ENCODE results near the gene UQCC5. TPM values are rescaled to one million over a fixed set of nuclear protein-coding genes. Genes with fewer than 3 reads are reported as not detected.

UQCC5 gene
- total and polyA plus RNA-seq, 2 donors = 5.7 to 38.4 TPM

GRCh38 chr3:52495777-52496602 lies 40.4 kb upstream of the UQCC5 start:
- peak overlapping the region; percentile 12 for H3K4me3 ChIP-seq (ENCODE audit: low read depth, low read length)
- 61% methylated on average over 16 of the region's 16 CpGs for WGBS
- H3K27ac ChIP-seq (ENCODE audit: low read depth) = peak overlapping the region; percentile 47
- no peak for DNase-seq (ENCODE audit: extremely low spot score)
- no peaks in the 10 kb centered on the region for H3K4me1 ChIP-seq (ENCODE audit: insufficient read depth)
- H3K36me3 ChIP-seq (ENCODE audit: insufficient read depth) = peaks cover 7% of the 10 kb centered on the region

GRCh38 chr3:52498137-52499054 lies 38.0 kb upstream of the UQCC5 start:
- Histone ChIP-seq H3K27ac (ENCODE audit: low read depth) (no peak overlapping the region), H3K4me1 (ENCODE audit: insufficient read depth) (no peaks in the 10 kb centered on the region), H3K4me3 (ENCODE audit: low read depth, low read length) (no peak overlapping the region), H3K36me3 (ENCODE audit: insufficient read depth) (no peaks in the 10 kb centered on the region)
- WGBS = 62% methylated on average over 24 of the region's 24 CpGs
- no peak for DNase-seq (ENCODE audit: extremely low spot score)

- no peaks in the 10 kb centered on the region for H3K36me3 ChIP-seq (ENCODE audit: insufficient read depth)
- no peak for DNase-seq (ENCODE audit: extremely low spot score)
- H3K4me3 ChIP-seq (ENCODE audit: low read depth, low read length) = no peak overlapping the region
- no peaks in the 10 kb centered on the region for H3K4me1 ChIP-seq (ENCODE audit: insufficient read depth)
- H3K27ac ChIP-seq (ENCODE audit: low read depth) = no peak overlapping the region
- 85% methylated on average over 11 of the region's 11 CpGs for WGBS
These were observed 35.4 kb upstream of the UQCC5 start for GRCh38 chr3:52501046-52501445.

- 94% methylated on average over 11 of the region's 11 CpGs for WGBS
- H3K4me3 ChIP-seq (ENCODE audit: low read depth, low read length) = no peak overlapping the region
- H3K4me1 ChIP-seq (ENCODE audit: insufficient read depth) = no peaks in the 10 kb centered on the region
- H3K27ac ChIP-seq (ENCODE audit: low read depth) = no peak overlapping the region
- DNase-seq (ENCODE audit: extremely low spot score) = no peak
- H3K36me3 ChIP-seq (ENCODE audit: insufficient read depth) = no peaks in the 10 kb centered on the region
These were observed 34.4 kb upstream of the UQCC5 start for GRCh38 chr3:52502001-52502400.

- Histone ChIP-seq H3K4me3 (ENCODE audit: low read depth, low read length) (no peak overlapping the region), H3K36me3 (ENCODE audit: insufficient read depth) (no peaks in the 10 kb centered on the region), H3K4me1 (ENCODE audit: insufficient read depth) (no peaks in the 10 kb centered on the region), H3K27ac (ENCODE audit: low read depth) (no peak overlapping the region)
- no peak for DNase-seq (ENCODE audit: extremely low spot score)
- WGBS = 94% methylated on average over 11 of the region's 11 CpGs
These were observed 33.5 kb upstream of the UQCC5 start for GRCh38 chr3:52502808-52503350.

- no peak for DNase-seq (ENCODE audit: extremely low spot score)
- Histone ChIP-seq H3K36me3 (ENCODE audit: insufficient read depth) (no peaks in the 10 kb centered on the region), H3K4me3 (ENCODE audit: low read depth, low read length) (no peak overlapping the region), H3K27ac (ENCODE audit: low read depth) (no peak overlapping the region), H3K4me1 (ENCODE audit: insufficient read depth) (no peaks in the 10 kb centered on the region)
- WGBS = 71% methylated on average over 23 of the region's 23 CpGs
These were observed 32.5 kb upstream of the UQCC5 start for GRCh38 chr3:52503788-52504424.

- no peaks in the 10 kb centered on the region for H3K36me3 ChIP-seq (ENCODE audit: insufficient read depth)
- no peak overlapping the region for H3K27ac ChIP-seq (ENCODE audit: low read depth)
- DNase-seq (ENCODE audit: extremely low spot score) = no peak
- 83% methylated on average over 10 of the region's 10 CpGs for WGBS
- H3K4me3 ChIP-seq (ENCODE audit: low read depth, low read length) = no peak overlapping the region
- H3K4me1 ChIP-seq (ENCODE audit: insufficient read depth) = no peaks in the 10 kb centered on the region
These were observed 31.4 kb upstream of the UQCC5 start for GRCh38 chr3:52504977-52505376.

GRCh38 chr3:52506266-52506966 lies 30.0 kb upstream of the UQCC5 start:
- no peak overlapping the region for H3K27ac ChIP-seq (ENCODE audit: low read depth)
- WGBS = 81% methylated on average over 27 of the region's 27 CpGs
- H3K4me3 ChIP-seq (ENCODE audit: low read depth, low read length) = no peak overlapping the region
- DNase-seq (ENCODE audit: extremely low spot score) = no peak
- no peaks in the 10 kb centered on the region for H3K36me3 ChIP-seq (ENCODE audit: insufficient read depth)
- no peaks in the 10 kb centered on the region for H3K4me1 ChIP-seq (ENCODE audit: insufficient read depth)

GRCh38 chr3:52507359-52507758 lies 29.0 kb upstream of the UQCC5 start:
- WGBS = 54% methylated on average over 5 of the region's 5 CpGs
- DNase-seq (ENCODE audit: extremely low spot score) = no peak
- Histone ChIP-seq H3K4me1 (ENCODE audit: insufficient read depth) (no peaks in the 10 kb centered on the region), H3K27ac (ENCODE audit: low read depth) (no peak overlapping the region), H3K36me3 (ENCODE audit: insufficient read depth) (no peaks in the 10 kb centered on the region), H3K4me3 (ENCODE audit: low read depth, low read length) (no peak overlapping the region)

GRCh38 chr3:52509753-52510328 lies 26.6 kb upstream of the UQCC5 start:
- no peak overlapping the region for H3K27ac ChIP-seq (ENCODE audit: low read depth)
- WGBS = 69% methylated on average over 12 of the region's 12 CpGs
- H3K4me1 ChIP-seq (ENCODE audit: insufficient read depth) = no peaks in the 10 kb centered on the region
- no peak overlapping the region for H3K4me3 ChIP-seq (ENCODE audit: low read depth, low read length)
- no peaks in the 10 kb centered on the region for H3K36me3 ChIP-seq (ENCODE audit: insufficient read depth)
- DNase-seq (ENCODE audit: extremely low spot score) = no peak

- no peak for DNase-seq (ENCODE audit: extremely low spot score)
- WGBS = 91% methylated on average over 7 of the region's 7 CpGs
- Histone ChIP-seq H3K4me3 (ENCODE audit: low read depth, low read length) (no peak overlapping the region), H3K4me1 (ENCODE audit: insufficient read depth) (no peaks in the 10 kb centered on the region), H3K27ac (ENCODE audit: low read depth) (no peak overlapping the region), H3K36me3 (ENCODE audit: insufficient read depth) (no peaks in the 10 kb centered on the region)
These were observed 24.9 kb upstream of the UQCC5 start for GRCh38 chr3:52511509-52511908.

GRCh38 chr3:52512105-52512504 lies 24.3 kb upstream of the UQCC5 start:
- Histone ChIP-seq H3K4me3 (ENCODE audit: low read depth, low read length) (no peak overlapping the region), H3K36me3 (ENCODE audit: insufficient read depth) (no peaks in the 10 kb centered on the region), H3K27ac (ENCODE audit: low read depth) (no peak overlapping the region), H3K4me1 (ENCODE audit: insufficient read depth) (no peaks in the 10 kb centered on the region)
- no peak for DNase-seq (ENCODE audit: extremely low spot score)
- WGBS = 64% methylated on average over 8 of the region's 8 CpGs

- H3K36me3 ChIP-seq (ENCODE audit: insufficient read depth) = no peaks in the 10 kb centered on the region
- WGBS = 66% methylated on average over 17 of the region's 17 CpGs
- H3K4me1 ChIP-seq (ENCODE audit: insufficient read depth) = no peaks in the 10 kb centered on the region
- DNase-seq (ENCODE audit: extremely low spot score) = no peak
- H3K4me3 ChIP-seq (ENCODE audit: low read depth, low read length) = no peak overlapping the region
- no peak overlapping the region for H3K27ac ChIP-seq (ENCODE audit: low read depth)
These were observed 23.7 kb upstream of the UQCC5 start for GRCh38 chr3:52512727-52513126.

Measured in urinary bladder (tissue), 4 donors.